Spleen (tissue), 11 donors: ENCODE results near the gene CARMIL3. TPM values are rescaled to one million over a fixed set of nuclear protein-coding genes. Genes with fewer than 3 reads are reported as not detected.
A peak's percentile ranks its signal among the peaks of the same experiment; 100 is the strongest.

Source experiments
- DNase-seq: peaks from one replicate; pipeline ENCODE4 v3.0.0-alpha.2; 2020
- H3K27ac ChIP-seq, 8 donors: fragments of 200-600 bp; sonication (generic) in 7 of 8; 1 replicate in 4 of 8; 2 replicates in 4 of 8; pipeline versions ENCODE4 v1.5.0 to v1.8.0; 2016 to 2021; ENCODE audit warnings: inconsistent platforms in 4 of 8, mild to moderate bottlenecking in 4 of 8, moderate library complexity in 1 of 8
- H3K27me3 ChIP-seq, 7 donors: fragments of 200-600 bp; sonication (generic) in 6 of 7; replicated peaks in 1 of 7; 1 replicate in 4 of 7; 2 replicates in 3 of 7; pipeline versions ENCODE4 v1.5.0 to v1.8.0; 2016 to 2021; ENCODE audit warnings: inconsistent platforms in 3 of 7, mild to moderate bottlenecking in 1 of 7
- H3K36me3 ChIP-seq, 6 donors: fragments of 200-600 bp; sonication (generic) in 5 of 6; 1 replicate in 4 of 6; 2 replicates in 2 of 6; pipeline versions ENCODE4 v1.5.0 to v1.8.0; 2016 to 2021; ENCODE audit warnings: inconsistent platforms in 2 of 6
- H3K4me1 ChIP-seq, 6 donors: fragments of 200-600 bp; sonication (generic) in 5 of 6; 1 replicate in 3 of 6; 2 replicates in 3 of 6; pipeline versions ENCODE4 v1.5.0 to v1.8.0; 2016 to 2021; ENCODE audit warnings: inconsistent platforms in 3 of 6
- H3K4me3 ChIP-seq, 8 donors: fragments of 200-600 bp; sonication (generic) in 7 of 8; 1 replicate in 4 of 8; 2 replicates in 4 of 8; pipeline versions ENCODE4 v1.5.0 to v1.8.0; 2016 to 2021; ENCODE audit warnings: inconsistent platforms in 4 of 8, mild to moderate bottlenecking in 4 of 8, moderate library complexity in 2 of 8
- H3K9me3 ChIP-seq, 8 donors: fragments of 200-600 bp; sonication (generic) in 7 of 8; 1 replicate in 4 of 8; 2 replicates in 4 of 8; pipeline versions ENCODE4 v1.5.0 to v1.8.0; 2016 to 2021; ENCODE audit warnings: inconsistent platforms in 4 of 8
- POLR2A ChIP-seq, 3 donors: fragments of 450-650 bp; IDR thresholded peaks; one replicate each; pipeline ENCODE4 v1.5.1; 2017; ENCODE audit warnings: antibody characterized with exemption in 3 of 3, mild to moderate bottlenecking in 1 of 3
- POLR2AphosphoS5 ChIP-seq, 3 donors: sonication (generic); formaldehyde crosslinking; IDR thresholded peaks; one replicate each; pipeline ENCODE4 v1.5.1; 2017; ENCODE audit warnings: antibody characterized with exemption in 3 of 3
- WGBS, 5 donors: extraction: QIAGEN DNeasy Blood & Tissue Kit in 3 of 5; methylation state at CpG; one replicate each; pipeline versions ENCODE4 v1.1.5 to v1.1.7; 2013 to 2018; 5-methylcytosine and 5-hydroxymethylcytosine counted together
- intact Hi-C: fragments of 100-400 bp; cut with DNase I; formaldehyde crosslinking; loops from one replicate; pipeline ENCODE4 v1.15.0; 2023; ENCODE audit warnings: low total_unique reads
- polyA plus RNA-seq, 3 donors: library from polyadenylated mRNA; stranded (reverse); fragments of 200-250 nt; gene quantifications; one replicate each; pipeline ENCODE4 v1.2.1, GENCODE V29; 2013
- total RNA-seq, 7 donors: library from RNA; depleted of rRNA in 3 of 7; stranded (reverse); fragments of >200 nt in 3 of 7; fragmentation: NEBNext Ultra II Directional in 4 of 7; extraction: Animal tissue kit (Norgen Biotek cat#: 25700) in 4 of 7; gene quantifications; one replicate each; pipeline versions ENCODE4 v1.1.0 to v1.2.1, GENCODE V29; 2016 to 2021
- TF ChIP-seq, protein P1 (sequence below), 11 experiments: fragments of 200-600 bp in 7 of 11; fragments of 450-650 bp in 4 of 11; sonication (generic) in 4 of 11; IDR thresholded peaks in 8 of 11; conservative IDR thresholded peaks in 3 of 11; 1 replicate in 7 of 11; 2 replicates in 4 of 11; pipeline versions ENCODE4 v1.4.0 to v1.8.0; 2016 to 2021; ENCODE audit warnings: antibody characterized with exemption in 11 of 11, inconsistent platforms in 4 of 11, mild to moderate bottlenecking in 1 of 11
- donor health status: healthy with polysubstance abuse.
- donor health status: DM: no; HTN: no; CAD: no; lungs with moderate emphysema.
- donor health status: DM: no; HTN: no; CAD: no.
- donor health status: Bipolar disorder and iron deficiency.
- donor health status: healthy.
- donor health status: DM: no; HTN: no; CAD: no.
- donor health status: DM: yes; HTN: yes; CAD: no.

Gene CARMIL3
- total and polyA plus RNA-seq, 10 donors: 0.39 to 3.2 (median 1.4) TPM

DNA sequence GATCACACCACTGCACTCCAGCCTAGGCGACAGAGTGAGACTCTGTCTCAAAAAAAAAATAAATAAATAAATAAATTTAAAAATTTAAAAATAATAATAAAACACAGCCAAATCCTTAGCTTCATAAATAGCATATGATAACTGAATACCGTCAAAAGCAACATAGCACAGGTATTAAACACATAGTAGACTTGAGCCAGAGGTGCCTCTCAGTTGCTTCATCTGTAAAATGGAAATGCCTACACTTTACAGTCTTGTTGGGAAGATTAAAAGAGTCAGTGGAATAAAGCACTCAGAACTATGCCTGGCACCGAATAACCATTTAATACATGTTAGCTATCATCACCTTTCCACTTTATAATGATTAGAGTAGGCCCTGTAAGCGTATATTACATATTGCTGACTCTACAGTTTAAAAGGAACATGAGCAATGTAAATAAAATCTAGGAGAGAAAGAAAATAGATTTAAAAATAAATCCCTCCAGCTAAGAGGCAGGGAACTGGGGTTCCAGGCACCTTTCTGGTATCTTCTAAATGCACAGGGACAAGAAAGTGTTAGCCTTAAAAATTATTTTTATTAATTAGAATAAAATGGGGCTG is 55.0 kb downstream of the CARMIL3 start:
- no peaks in the 10 kb centered on the region for H3K27me3 ChIP-seq
- no peak for DNase-seq
- no peaks in the 10 kb centered on the region for H3K9me3 ChIP-seq
- H3K36me3 ChIP-seq: peaks cover 0 to 35% (median 16%) of the 10 kb centered on the region in 6 donors
- intact Hi-C loops: no loop called here
- 79 to 93% (median 84%) methylated on average over 4 of the region's 4 CpGs for WGBS, 5 donors
- peak overlapping the region in 6 of 8 donors; percentile 4 to 72 (median 52) for H3K27ac ChIP-seq
- TF ChIP-seq POLR2AphosphoS5 (IDR thresholded peaks at IDR 0.05) (no peak), POLR2A (IDR thresholded peaks at IDR 0.05) (no peak)
- TF ChIP-seq, protein P1, sequence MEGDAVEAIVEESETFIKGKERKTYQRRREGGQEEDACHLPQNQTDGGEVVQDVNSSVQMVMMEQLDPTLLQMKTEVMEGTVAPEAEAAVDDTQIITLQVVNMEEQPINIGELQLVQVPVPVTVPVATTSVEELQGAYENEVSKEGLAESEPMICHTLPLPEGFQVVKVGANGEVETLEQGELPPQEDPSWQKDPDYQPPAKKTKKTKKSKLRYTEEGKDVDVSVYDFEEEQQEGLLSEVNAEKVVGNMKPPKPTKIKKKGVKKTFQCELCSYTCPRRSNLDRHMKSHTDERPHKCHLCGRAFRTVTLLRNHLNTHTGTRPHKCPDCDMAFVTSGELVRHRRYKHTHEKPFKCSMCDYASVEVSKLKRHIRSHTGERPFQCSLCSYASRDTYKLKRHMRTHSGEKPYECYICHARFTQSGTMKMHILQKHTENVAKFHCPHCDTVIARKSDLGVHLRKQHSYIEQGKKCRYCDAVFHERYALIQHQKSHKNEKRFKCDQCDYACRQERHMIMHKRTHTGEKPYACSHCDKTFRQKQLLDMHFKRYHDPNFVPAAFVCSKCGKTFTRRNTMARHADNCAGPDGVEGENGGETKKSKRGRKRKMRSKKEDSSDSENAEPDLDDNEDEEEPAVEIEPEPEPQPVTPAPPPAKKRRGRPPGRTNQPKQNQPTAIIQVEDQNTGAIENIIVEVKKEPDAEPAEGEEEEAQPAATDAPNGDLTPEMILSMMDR (IDR thresholded peaks at IDR 0.05 in 8 of 11, conservative IDR thresholded peaks at IDR 0.05 in 3 of 11): no peak
- H3K4me1 ChIP-seq: peaks cover 11 to 57% (median 45%) of the 10 kb centered on the region in 6 donors
- H3K4me3 ChIP-seq: no peak overlapping the region

DNA sequence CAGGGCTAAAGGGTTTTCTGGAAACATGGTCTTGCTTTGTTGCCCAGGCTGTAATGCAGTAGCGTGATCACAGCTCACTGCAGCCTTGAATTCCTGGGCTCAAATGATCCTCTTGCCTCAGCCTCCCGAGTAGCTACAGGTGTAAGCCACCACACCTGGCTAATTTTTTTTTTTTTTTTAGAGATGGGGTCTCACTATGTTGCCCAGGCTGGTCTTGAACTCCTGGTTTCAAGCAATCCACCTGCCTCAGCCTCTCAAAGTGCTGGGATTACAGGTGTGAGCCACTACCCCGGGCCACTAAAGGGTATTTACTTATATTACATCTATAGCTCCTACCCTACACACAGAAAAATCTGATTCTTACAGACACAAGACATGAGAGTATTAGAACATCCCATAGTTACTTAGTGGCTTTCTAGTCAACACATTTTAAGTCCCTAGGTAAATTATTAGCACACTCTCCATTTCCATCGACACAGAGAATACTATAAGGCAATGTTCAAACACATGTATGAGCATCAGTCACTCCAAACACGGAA is 56.6 kb downstream of the CARMIL3 start:
- 45 to 54% (median 50%) methylated on average over 5 of the region's 5 CpGs for WGBS, 5 donors
- Histone ChIP-seq H3K36me3 (peaks cover 0 to 19% (median 8%) of the 10 kb centered on the region in 6 donors), H3K27ac (peak overlapping the region; percentile 55 to 86 (median 72)), H3K4me1 (peaks cover 11 to 60% (median 47%) of the 10 kb centered on the region in 6 donors), H3K4me3 (no peak overlapping the region), H3K9me3 (no peaks in the 10 kb centered on the region), H3K27me3 (no peaks in the 10 kb centered on the region)
- TF ChIP-seq POLR2A (IDR thresholded peaks at IDR 0.05) (no peak), POLR2AphosphoS5 (IDR thresholded peaks at IDR 0.05) (no peak)
- TF ChIP-seq, protein P1 (IDR thresholded peaks at IDR 0.05 in 8 of 11, conservative IDR thresholded peaks at IDR 0.05 in 3 of 11): no peak
- intact Hi-C loops: no loop called here
- peak; percentile 10 for DNase-seq

DNA sequence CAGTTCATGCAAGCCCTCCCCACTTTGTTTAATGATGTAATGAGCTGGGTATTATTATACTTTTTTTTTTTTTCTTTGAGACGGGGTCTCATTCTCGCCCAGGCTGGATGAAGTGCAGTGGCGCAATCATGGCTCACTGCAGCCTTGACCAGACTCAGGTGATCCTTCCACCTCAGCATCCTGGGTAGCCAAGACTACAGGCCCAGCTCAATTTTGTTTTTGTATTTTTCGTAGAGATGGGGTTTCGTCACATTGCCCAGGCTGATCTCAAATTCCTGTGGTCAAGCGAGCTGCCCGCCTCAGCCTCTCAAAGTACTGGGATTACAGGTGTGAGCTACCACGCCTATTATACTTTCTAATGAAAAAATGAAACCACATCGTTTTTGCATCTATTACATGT is 58.3 kb downstream of the CARMIL3 start:
- Histone ChIP-seq H3K4me3 (no peak overlapping the region), H3K4me1 (peaks cover 11 to 65% (median 49%) of the 10 kb centered on the region in 6 donors), H3K27me3 (no peaks in the 10 kb centered on the region), H3K27ac (peak overlapping the region in 4 of 8 donors; percentile 21 to 74 (median 56)), H3K36me3 (peaks cover 0 to 2% (median 0%) of the 10 kb centered on the region in 6 donors), H3K9me3 (no peaks in the 10 kb centered on the region)
- peak; percentile 38 for DNase-seq
- TF ChIP-seq POLR2A (IDR thresholded peaks at IDR 0.05) (no peak), POLR2AphosphoS5 (IDR thresholded peaks at IDR 0.05) (no peak)
- TF ChIP-seq, protein P1 (IDR thresholded peaks at IDR 0.05 in 8 of 11, conservative IDR thresholded peaks at IDR 0.05 in 3 of 11): no peak
- intact Hi-C loops: no loop called here
- WGBS, 5 donors: 74 to 86% (median 79%) methylated on average over 9 of the region's 9 CpGs

GRCh38 chr14:24110523-24110922 is 58.7 kb downstream of the CARMIL3 start:
- TF ChIP-seq, protein P1 (IDR thresholded peaks at IDR 0.05 in 8 of 11, conservative IDR thresholded peaks at IDR 0.05 in 3 of 11): no peak
- TF ChIP-seq POLR2AphosphoS5 (IDR thresholded peaks at IDR 0.05): no peak
- no peak for TF ChIP-seq POLR2A (IDR thresholded peaks at IDR 0.05)
- Histone ChIP-seq H3K4me3 (no peak overlapping the region), H3K27me3 (no peaks in the 10 kb centered on the region), H3K27ac (peak overlapping the region in 5 of 8 donors; percentile 21 to 74 (median 41)), H3K36me3 (no peaks in the 10 kb centered on the region), H3K4me1 (peaks cover 12 to 67% (median 51%) of the 10 kb centered on the region in 6 donors), H3K9me3 (no peaks in the 10 kb centered on the region)
- DNase-seq: no peak
- 46 to 74% (median 68%) methylated on average over 1 of the region's 1 CpG for WGBS, 5 donors
- intact Hi-C loops: no loop called here
